HG03354 (cell line): Measurements from ENCODE around the gene PRR22.
A peak's percentile ranks its signal among the peaks of the same experiment; 100 is the strongest.
"Not testable (repeated sequence)": the region's sequence is repeated elsewhere in the genome, so short reads cannot be mapped to it uniquely, and the experiment has no call there.

ENCODE experiments used
- ATAC-seq: cut with Tn5 transposase; IDR thresholded peaks from one replicate; pipeline ENCODE4 v1.9.1; 2021; ENCODE audit warnings: mild to moderate bottlenecking; ENCODE audit not compliant: unreplicated experiment, poor library complexity, severe bottlenecking

Gene PRR22

DNA sequence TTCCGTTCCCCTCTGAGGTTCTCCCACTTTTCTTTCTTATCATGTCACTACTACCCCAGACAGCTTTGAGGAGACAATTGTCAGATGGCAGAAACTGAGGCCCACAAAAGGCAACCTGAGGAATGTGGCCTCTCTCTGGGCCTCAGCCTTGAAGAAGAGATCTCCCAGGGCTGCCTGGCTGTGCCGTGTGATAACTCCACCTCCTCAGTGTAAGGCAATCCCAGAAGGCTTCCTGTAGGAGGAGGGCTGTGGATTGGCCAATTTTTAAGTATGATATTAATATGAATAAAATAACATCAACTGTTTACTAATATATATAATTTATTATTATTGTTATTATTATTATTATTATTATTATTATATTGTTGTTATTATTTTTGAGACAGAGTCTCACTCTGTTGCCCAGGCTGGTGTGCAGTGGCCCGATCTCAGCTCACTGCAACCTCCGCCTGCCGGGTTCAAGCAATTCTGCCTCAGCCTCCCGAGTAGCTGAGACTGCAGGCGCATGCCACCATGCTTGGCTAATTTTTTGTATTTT, 10.9 kb upstream of the PRR22 start:
- no peak for ATAC-seq

DNA sequence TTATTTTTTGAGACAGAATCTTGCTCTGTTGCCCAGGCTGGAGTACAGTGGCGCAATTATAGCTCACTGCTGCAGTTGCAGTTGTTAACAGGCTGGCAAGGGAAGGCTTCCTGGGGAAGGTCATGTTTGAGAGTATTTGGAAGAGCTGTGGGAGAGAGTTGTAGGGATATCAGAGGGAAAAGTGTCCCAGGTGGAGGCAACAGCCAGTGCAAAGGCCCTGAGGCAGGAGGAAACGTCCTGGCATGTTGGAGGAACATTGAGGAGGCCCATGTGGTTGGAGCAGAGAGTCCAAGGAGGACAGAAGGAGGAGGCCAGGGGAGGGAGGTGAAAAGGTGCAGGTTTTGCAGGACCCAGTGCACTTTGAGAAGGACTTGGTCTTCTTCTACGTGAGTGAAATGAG, 8.6 kb upstream of the PRR22 start:
- no peak for ATAC-seq

DNA sequence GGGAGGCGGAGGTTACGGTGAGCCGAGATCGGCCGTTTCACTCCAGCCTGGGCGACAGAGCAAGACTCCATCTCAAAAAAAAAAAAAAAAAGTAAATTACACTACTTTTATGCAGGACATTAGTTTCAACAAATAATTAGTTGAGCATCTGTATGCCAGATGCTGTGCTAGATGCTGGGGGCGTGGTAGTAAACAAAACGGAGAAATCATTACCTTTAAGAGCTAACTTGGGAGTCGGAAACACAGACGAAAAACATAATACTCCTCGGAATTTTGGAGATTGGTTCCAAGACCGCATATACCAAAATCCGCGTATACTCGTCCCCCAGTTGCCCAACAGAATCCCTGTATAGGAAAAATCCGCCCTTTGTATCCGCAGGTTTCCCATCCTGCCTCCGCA, 7.7 kb upstream of the PRR22 start:
- ATAC-seq = no peak

DNA sequence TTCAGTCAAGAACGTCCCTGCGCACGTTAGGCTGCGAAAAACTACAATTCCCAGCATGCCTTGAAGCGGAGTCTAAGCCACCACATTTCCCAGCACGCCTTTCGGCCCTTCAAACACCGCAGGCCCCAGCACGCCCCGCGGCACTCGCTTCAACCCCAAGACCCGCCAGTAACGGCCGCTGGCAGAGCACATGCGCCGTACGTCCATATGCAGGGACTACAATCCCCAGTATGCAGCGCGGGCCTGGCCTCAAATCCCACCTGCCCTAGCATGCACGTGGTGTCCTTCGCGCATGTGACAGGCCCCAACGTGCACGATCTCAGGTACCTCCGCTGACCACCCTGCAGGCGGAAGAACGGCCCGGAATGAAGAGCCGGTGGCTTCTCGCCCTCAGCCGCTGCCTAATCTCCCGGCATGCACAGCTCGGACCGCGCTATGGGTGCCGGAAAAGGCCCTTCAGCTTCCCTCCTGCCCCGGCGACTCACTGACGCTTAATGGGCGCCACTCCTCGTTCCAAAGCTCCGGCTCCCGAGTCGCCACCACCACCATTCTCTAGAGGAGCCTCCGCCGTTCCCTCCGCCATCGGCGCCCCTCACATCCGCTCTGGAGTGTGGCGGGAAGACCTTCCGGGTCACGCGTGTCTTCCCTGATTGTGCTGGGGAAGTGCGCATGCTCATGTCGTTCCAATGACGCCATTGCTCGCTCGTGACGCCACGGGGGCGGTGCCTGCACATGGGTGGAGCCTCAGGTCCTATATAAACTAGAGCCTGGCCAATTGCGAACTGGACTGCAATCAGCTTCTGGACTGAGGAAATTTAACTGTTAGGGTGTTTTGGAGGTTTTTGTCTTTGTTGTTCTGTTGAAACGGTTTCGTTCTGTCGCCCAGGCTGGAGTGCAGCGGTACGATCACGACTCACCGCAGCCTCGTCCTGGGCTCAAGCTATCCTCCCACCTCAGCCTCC, 6.3 kb upstream of the PRR22 start, which contains the start of gene DUS3L:
TSS of gene DUS3L (minus strand) at position 605 of the 962 bp plus-strand sequence. CDS start at position 583, 22 bp downstream.
- ATAC-seq = peak; percentile 91

DNA sequence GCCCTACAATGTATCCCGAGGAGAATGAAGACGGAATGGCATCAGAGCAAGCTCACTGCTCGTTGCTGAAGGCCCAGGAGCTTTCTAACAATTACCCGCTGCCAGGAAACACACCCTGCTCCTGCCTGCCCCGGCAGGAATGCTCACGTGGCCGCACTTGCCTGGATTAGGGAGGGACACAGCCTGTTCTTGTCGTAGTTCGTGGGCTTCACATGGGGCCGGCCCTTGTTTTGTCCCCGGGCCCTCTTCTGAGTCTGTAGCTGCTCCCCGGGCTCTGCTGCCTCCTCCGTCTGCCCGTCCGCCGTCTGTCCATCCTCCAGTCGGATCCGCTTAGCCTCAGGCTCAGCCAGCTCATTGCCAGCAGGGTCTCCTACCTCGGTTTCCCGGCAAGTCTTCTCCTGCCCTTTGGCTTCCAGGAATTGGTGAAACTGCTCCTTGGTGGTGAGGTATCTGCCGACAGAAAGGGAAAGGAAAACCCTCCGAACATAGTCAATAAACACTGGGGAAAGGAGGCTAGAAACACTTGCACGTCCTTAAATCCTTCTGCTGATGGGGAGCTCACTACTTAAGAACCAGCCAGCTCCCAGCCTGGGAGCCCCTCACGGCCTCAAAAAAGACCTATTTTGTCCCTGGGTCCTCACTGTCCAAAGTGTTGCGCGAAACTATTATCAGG, 5.5 kb upstream of the PRR22 start:
- ATAC-seq = no peak

DNA sequence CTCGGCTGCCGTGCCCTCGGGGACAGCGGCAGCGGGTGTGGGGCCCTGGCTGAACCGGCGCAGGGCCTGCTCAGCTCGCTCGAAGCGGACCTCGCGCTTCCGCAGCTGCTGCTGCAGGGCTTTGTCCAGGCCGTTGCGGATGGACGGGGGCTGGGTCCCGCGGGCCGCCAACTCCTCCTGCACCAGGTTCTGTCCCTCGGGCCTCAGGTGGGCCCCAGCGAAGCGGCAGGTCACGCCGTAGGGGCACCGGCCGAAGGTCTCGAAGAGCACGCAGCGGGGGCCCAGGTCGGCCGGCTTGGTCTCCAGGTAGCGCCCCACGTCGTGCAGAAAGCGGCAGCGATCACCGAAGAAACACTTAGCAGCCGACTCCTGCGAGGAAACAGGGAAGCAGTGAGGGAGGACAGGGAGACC, 4.8 kb upstream of the PRR22 start:
- no peak for ATAC-seq

DNA sequence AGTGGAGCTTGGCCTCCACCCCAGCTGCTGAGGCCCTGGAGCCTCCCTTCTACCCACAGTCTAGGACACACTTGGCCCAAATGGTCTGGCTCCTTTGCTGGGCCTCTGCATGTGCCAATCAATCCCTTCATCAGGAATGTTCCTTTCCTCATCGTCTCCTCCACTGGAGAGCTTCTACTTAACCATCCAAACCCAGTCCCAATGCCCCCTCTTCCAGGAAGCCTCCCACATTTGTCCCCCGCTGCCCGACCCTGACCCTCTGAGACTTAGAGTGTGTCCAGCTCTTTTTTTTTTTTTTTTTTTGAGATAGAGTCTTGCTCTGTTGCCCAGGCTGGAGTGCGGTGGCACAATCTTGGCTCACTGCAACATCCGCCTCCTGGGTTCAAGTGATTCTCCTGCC, 3.9 kb upstream of the PRR22 start:
- no peak for ATAC-seq

DNA sequence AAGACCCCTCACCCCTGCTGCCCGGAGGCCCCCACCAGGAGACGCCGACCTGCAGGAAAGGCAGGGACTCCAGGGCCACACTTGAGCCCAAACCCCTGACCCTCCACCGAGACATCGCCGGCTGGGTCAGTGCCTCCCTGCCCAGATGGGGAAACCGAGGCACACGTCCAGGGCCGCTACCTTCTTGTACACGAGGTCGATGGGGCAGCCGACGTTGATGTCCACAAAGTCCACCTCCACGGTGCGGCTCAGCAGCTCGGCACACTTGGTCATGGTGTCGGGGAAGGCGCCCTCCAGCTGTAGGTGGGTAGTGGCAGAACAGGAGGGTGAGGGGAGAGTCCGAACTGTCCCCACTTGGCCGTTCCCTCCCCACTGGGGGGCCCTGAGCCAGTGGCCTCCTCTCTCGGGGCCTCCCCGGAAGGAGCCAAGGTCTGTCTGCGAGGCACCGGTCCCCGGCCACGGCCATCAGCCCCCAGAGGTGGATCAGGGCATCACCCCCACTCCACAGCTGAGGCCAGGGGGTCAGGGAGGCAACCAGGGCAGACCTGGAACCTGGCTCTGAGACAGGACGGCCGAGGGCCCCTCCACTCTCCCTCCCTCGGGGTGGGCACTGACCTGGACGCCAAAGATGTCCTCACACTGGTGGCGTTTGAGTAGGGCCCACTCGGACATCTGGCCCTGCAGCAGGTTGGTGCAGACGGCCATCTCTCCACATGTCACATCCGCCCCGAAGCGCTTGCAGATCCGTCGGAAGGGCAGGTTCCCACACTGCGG, 3.0 kb upstream of the PRR22 start:
- ATAC-seq = no peak

DNA sequence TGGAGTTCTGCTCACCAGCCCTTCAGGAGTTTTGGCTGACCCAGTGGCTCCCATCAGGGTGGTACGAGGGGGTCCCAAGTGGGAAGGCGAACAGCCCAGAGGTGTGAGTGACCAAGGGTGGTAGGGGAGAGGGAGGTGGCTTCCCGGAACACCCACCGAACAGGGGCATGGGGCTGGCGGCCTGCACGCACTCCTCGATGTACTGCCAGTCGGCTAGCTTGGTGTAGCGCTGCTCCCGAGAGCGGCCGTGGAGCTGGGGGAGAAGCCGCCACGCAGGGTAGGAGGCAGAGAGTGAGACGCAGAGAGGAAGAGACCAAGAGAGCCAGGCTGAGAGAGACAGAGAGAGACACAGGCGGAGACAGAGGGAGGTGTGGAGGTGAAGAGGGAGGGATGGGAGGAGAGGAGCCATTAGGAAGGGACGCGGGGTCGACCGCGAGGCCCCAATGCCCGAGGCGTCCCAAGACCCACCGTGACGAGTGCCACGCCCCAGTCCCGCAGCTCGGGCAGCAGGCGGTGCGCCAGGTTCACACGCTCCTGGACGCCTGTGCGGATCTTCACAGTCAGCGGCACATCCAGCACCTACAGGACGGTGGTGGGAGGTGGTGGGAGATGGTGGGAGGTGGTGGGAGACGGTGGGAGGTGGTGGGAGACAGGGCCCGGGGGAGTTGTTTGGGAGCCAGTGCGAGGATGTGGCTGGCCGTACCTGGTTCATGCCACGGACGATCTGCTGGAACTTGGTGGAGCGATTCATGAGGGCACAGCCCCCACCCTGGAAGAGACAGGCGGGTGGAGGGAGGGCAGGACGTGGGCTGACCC, 2.3 kb upstream of the PRR22 start:
- no peak for ATAC-seq

DNA sequence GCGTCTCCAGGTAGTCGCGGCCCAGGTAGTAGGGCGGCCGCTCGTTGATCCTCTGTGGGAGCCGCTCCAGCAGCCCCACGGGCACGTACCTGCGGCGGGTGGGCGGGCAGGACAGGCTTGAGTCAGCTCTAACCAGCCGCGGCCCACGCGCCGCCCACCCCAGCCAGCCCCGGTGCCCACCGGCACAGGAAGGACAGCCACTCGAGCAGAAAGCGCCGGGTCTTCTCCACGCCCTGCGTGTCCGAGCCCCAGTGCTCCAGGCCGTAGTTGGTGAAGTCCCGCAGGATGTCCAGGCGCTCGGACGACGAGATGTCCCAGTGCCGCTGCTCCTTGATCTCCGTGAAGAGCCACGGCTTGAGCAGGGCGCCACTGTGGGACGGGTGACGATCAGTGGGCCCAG, 877 bp upstream of the PRR22 start:
- ATAC-seq = no peak

DNA sequence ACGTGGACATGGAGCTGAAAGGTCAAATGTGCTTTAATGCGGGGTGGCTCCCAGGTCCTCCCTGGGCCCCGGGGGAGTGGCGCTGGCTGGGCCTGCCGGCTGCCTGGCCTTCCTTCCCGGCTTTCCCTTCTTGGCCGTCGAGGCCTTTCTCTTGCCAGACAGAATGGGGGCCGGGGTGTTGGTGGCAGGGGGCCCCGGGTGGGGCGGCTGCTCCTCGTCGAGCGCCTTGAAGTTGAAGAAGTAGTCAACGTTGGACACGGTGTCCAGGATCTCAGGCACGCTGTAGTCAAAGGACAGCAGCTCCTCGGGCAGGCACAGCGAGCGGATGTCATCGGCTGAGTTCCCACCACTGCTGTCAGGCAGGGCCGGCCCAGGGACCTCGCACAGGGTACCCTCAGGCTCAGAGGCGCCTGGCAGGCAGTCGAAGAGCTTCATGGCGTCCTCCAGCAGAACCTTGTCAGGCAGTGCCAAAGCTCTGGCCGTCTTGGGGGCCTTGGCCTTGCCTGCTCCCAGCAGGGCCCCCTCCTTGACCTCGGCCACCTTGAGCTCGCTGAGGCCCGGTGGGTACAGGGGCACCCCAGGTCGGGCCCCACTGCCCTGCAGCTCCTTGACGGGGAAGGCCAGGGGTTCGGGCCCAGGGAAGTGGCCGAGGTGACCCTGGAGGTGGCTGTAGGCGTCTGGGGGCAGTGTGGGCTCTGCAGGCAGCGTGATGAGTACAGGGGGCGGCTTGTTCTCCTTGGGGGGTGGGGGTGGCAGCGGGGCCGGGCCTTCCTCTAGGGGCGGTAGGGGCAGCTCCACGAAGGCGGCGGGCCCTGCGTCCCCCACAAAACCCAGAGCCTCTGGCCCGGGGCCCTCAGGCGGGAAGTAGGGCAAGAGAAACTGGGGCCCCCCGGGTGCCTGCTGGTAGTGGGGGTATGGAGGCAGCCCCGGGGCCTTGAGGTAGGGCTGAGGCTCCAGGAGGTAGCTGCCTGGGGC, 1.3 kb downstream of the PRR22 start:
- no peak for ATAC-seq

DNA sequence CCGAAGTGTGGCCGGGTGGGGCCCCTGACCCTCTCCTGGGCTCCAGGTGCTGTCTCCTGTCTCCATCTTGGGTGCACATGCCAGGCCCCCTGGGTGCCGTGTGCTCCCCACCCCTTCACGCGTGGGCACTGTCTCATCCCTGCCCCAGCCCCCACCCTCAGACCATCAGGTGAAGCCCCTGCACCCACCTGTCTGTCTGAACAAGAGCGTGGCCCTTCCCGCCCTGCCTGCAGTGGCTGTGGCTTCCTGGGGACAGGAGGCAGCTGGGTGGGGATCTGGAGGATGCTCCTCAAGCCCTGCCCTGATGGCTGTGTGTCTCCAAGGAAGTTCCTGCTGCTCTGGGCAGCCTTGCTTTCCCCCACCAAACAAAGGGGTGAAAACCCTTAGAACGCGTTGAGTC, 2.2 kb downstream of the PRR22 start:
- ATAC-seq = no peak

DNA sequence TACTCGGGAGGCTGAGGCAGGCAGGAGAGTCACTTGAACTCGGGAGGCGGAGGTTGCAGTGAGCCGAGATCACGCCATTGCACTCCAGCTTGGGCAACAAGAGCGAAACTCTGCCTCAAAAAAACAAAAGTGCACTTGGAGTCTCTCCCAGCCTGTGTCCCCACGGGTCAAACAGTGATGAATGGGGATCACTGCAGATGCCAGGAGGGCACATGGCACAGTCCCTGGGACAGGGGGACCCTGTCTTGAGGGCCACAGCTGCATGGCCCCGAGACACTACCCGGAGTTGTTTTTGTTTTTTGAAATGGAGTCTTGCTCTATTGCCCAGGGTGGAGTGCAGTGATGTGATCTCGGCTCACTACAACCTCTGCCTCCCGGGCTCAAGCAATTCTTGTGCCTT, 3.6 kb downstream of the PRR22 start:
- not testable (repeated sequence) for ATAC-seq

DNA sequence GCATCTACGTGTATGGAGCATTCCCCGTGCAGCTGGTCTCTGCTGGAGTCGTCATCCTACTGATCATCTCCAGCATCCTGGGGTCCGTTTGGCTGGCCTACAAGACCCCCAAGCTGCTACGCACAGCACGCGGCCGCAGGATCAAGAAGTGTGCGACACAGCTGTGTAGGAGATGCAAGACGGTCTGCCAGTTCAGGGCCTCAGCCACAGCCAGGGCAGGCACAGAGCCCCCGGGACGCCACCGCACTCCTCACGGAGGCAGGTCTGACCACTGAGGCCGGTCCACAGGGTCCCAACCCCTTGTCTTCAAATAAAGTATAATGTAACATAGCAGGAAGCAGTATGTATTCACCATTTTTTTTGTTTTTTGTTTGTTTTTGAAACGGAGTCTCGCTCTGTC, 6.1 kb downstream of the PRR22 start:
- no peak for ATAC-seq

DNA sequence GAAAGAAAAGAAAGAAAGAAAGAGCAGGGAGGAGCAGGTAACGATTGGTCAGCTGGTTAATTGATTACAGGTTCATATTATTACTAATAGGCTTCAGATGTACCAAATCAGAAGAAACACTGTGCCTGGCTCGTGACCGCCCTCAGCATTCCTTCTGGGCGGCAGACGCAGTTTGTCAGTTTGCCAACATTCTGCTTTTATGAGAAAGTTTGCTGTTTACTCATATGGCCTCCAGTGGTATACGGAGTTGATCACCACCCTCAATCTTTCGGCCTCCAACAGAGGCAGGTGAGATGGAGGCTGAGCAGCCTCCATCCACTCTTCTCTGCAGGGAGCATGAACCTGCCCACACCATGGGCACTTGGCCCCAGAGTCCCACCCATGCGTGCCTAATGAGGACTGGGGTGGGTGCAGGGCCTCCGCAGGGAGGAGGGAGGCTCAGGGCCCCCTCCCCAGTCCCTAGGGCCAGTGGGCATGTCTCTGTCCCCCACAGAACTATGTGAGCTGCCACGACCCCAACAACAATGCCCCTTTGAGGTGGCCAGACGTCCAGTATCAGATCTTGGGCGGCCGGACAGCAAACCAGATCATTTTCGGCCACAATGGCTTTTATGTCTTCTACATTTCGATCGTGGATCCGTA, 8.8 kb downstream of the PRR22 start:
- no peak for ATAC-seq

DNA sequence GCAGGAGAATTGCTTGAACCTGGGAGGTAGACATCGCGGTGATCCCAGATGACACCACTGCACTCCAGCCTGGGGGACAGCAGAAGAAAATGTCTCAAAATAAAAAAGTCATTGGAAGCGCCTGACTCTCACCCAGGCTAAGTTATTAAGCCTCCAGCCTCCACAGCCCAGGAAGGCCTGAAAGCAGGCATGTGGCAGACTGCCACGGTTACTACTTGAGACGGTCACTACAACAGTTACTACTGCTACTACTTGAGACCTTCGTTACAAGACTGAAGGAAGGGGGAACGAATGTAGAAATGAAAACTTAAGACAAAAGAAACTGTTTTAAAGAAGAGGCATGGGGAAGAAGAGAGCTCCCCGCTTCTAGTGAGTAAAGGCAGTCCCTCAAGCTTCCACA, 9.6 kb downstream of the PRR22 start:
- ATAC-seq = no peak

DNA sequence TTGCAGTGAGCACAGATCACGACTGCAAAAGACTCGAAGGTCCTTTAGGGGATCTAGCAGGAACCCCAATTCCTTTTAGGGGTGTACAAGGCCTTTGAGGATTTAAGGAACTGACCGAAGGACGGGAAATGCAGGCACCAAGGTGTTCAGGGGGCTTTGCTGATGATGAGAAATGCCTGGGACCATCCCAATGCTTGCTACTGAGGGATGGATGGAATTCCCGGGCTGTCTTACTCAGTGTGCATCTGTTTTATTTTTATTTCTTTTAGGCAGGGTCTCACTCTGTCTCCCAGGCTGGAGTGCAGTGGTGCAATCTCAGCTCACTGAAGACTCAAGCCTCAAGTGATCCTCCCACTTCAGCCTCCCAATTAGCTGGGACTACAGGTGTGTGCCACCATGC, 11.3 kb downstream of the PRR22 start:
- ATAC-seq = no peak

DNA sequence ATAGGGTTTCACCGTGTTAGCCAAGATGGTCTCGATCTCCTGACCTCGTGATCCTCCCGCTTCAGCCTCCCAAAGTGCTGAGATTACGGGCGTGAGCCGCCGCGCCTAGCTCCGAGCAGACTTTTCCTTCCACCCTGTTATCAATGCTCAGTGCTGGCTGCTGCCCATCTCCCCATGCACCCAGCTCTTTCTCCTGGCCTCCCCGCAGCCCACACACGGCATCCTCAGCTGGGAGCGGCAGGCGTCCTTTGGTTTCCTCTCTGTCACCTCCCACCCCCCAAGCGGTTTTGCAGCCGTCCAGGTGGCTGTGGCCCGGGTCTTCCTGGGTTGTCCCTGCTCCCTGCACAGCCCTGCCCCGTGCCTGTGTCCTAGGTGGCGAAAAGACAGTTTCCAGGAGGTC, 12.1 kb downstream of the PRR22 start:
- ATAC-seq = no peak
